ENCODE data around the gene COX14.

The COX14 gene

GRCh38 chr12:50160643-50161042 is 48.6 kb downstream of the COX14 start:
- Histone ChIP-seq H3K27me3 (ENCODE audit: low read depth, low read length) (no peaks in the 10 kb centered on the region), H4K20me1 (ENCODE audit: insufficient read depth, low read length) (0 out of 2 replicates have a peak, but pooled peaks cover 3% of the 10 kb centered on the region), H2AFZ (ENCODE audit: low read depth, low read length) (no peak overlapping the region), H3K36me3 (replicated peaks; ENCODE audit: low read depth, low read length) (no peaks in the 10 kb centered on the region), H3K4me2 (ENCODE audit: low read length) (no peak overlapping the region), H3K9me3 (ENCODE audit: insufficient read depth, low read length) (no peaks in the 10 kb centered on the region), H3K4me3 (ENCODE audit: low read length) (no peak overlapping the region), H3K79me2 (ENCODE audit: low read length) (peaks cover 37% of the 10 kb centered on the region), H3K9ac (ENCODE audit: low read length) (no peak overlapping the region), H3K27ac (ENCODE audit: low read length) (no peak overlapping the region), H3K4me1 (ENCODE audit: low read length) (0 out of 2 replicates have a peak, but pooled peaks cover 3% of the 10 kb centered on the region)
- TF ChIP-seq CTCF (IDR thresholded peaks at IDR 0.05; ENCODE audit: low read depth, low read length) (no peak), EZH2phosphoT487 (IDR thresholded peaks at IDR 0.05; ENCODE audit: low read depth) (no peak)

GRCh38 chr12:50162230-50162629 is 50.2 kb downstream of the COX14 start:
- Histone ChIP-seq H3K9ac (ENCODE audit: low read length) (no peak overlapping the region), H3K79me2 (ENCODE audit: low read length) (peaks cover 51% of the 10 kb centered on the region)

GRCh38 chr12:50164963-50165362 is 52.9 kb downstream of the COX14 start:
- no peak overlapping the region for H3K4me3 ChIP-seq (ENCODE audit: low read length)
- no peak overlapping the region for H3K4me2 ChIP-seq (ENCODE audit: low read length)
- TF ChIP-seq EZH2phosphoT487 (IDR thresholded peaks at IDR 0.05; ENCODE audit: low read depth) (no peak), CTCF (IDR thresholded peaks at IDR 0.05; ENCODE audit: low read depth, low read length) (no peak)

More at GRCh38 chr12:50162230-50162629, 50.2 kb downstream of the COX14 start:
- TF ChIP-seq CTCF (IDR thresholded peaks at IDR 0.05; ENCODE audit: low read depth, low read length) (no peak), EZH2phosphoT487 (IDR thresholded peaks at IDR 0.05; ENCODE audit: low read depth) (no peak)
- Histone ChIP-seq H3K36me3 (replicated peaks; ENCODE audit: low read depth, low read length) (no peaks in the 10 kb centered on the region), H2AFZ (ENCODE audit: low read depth, low read length) (no peak overlapping the region), H3K27ac (ENCODE audit: low read length) (no peak overlapping the region), H3K4me1 (ENCODE audit: low read length) (0 out of 2 replicates have a peak, but pooled peaks cover 8% of the 10 kb centered on the region), H3K9me3 (ENCODE audit: insufficient read depth, low read length) (no peaks in the 10 kb centered on the region), H3K4me3 (ENCODE audit: low read length) (no peak overlapping the region), H4K20me1 (ENCODE audit: insufficient read depth, low read length) (0 out of 2 replicates have a peak, but pooled peaks cover 3% of the 10 kb centered on the region), H3K27me3 (ENCODE audit: low read depth, low read length) (no peaks in the 10 kb centered on the region), H3K4me2 (ENCODE audit: low read length) (no peak overlapping the region)

GRCh38 chr12:50166799-50167048 is 54.7 kb downstream of the COX14 start:
- no peak for TF ChIP-seq CTCF (IDR thresholded peaks at IDR 0.05; ENCODE audit: low read depth, low read length)
- no peak for TF ChIP-seq EZH2phosphoT487 (IDR thresholded peaks at IDR 0.05; ENCODE audit: low read depth)
- H3K79me2 ChIP-seq (ENCODE audit: low read length) = peaks cover 39% of the 10 kb centered on the region
- peak overlapping the region; percentile 94 for H3K9ac ChIP-seq (ENCODE audit: low read length)
- H3K36me3 ChIP-seq (replicated peaks; ENCODE audit: low read depth, low read length) = no peaks in the 10 kb centered on the region
- no peaks in the 10 kb centered on the region for H4K20me1 ChIP-seq (ENCODE audit: insufficient read depth, low read length)
- H3K27ac ChIP-seq (ENCODE audit: low read length) = peak overlapping the region; percentile 71
- peak overlapping the region; percentile 94 for H3K4me3 ChIP-seq (ENCODE audit: low read length)
- H3K9me3 ChIP-seq (ENCODE audit: insufficient read depth, low read length) = no peaks in the 10 kb centered on the region
- peaks cover 10% of the 10 kb centered on the region; the same call in 1 of the 2 replicates for H3K4me1 ChIP-seq (ENCODE audit: low read length)
- H2AFZ ChIP-seq (ENCODE audit: low read depth, low read length) = peak overlapping the region; percentile 92
- H3K4me2 ChIP-seq (ENCODE audit: low read length) = peak overlapping the region; percentile 100
- H3K27me3 ChIP-seq (ENCODE audit: low read depth, low read length) = no peaks in the 10 kb centered on the region

More at GRCh38 chr12:50164963-50165362, 52.9 kb downstream of the COX14 start:
- Histone ChIP-seq H3K27me3 (ENCODE audit: low read depth, low read length) (no peaks in the 10 kb centered on the region), H4K20me1 (ENCODE audit: insufficient read depth, low read length) (0 out of 2 replicates have a peak, but pooled peaks cover 3% of the 10 kb centered on the region), H3K9ac (ENCODE audit: low read length) (no peak overlapping the region), H3K4me1 (ENCODE audit: low read length) (peaks cover 10% of the 10 kb centered on the region; the same call in 1 of the 2 replicates), H3K36me3 (replicated peaks; ENCODE audit: low read depth, low read length) (no peaks in the 10 kb centered on the region), H3K27ac (ENCODE audit: low read length) (no peak overlapping the region), H2AFZ (ENCODE audit: low read depth, low read length) (no peak overlapping the region), H3K9me3 (ENCODE audit: insufficient read depth, low read length) (no peaks in the 10 kb centered on the region), H3K79me2 (ENCODE audit: low read length) (peaks cover 42% of the 10 kb centered on the region)

Data from OCI-LY3 (cell line).